ENCODE data around the gene PTPN2. TPM values are rescaled to one million over a fixed set of nuclear protein-coding genes. Genes with fewer than 3 reads are reported as not detected.

PTPN2 gene
- total and polyA plus RNA-seq, 2 of the 4 experiments (the other 2 are of a cell fraction) = 13.2 to 30.6 TPM

DNA sequence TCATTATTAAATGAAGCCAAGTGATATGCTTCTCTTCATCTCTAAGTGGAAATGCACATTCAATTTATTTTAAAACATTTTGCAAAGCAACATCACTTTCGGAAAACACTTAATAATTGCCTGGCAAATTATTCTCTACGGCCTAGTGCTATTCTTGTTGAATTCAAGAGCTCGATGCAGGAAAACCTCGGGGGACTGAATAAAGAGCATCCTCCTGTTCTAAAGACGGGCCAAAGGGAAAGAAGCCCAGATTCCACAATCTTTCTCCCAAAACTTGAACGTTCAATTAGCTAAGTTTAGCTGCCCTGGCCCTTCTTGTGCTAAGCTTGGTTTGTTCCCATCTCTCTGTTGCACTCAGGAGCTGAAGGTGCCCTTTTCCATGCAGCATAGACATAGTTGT is 40.6 kb upstream of the PTPN2 start:
- Histone ChIP-seq H2AFZ (replicated peaks; ENCODE audit: low read length, poor library complexity) (no peak overlapping the region), H3K9me3 (ENCODE audit: control insufficient read depth, insufficient read depth, low read length) (no peaks in the 10 kb centered on the region), H4K5ac (ENCODE audit: low read depth, low read length) (no peak overlapping the region), H2BK120ac (ENCODE audit: low read depth, low read length) (no peak overlapping the region), H3K4ac (ENCODE audit: low read depth, low read length) (no peak overlapping the region), H3K9ac (ENCODE audit: low read depth, low read length) (no peak overlapping the region), H3K56ac (ENCODE audit: extremely low read depth, insufficient read depth, low read length) (no peak overlapping the region), H3K4me1 (ENCODE audit: control insufficient read depth, insufficient read depth, low read length) (no peaks in the 10 kb centered on the region), H3K4me2 (ENCODE audit: low read depth, low read length) (no peak overlapping the region), H3K27ac (ENCODE audit: insufficient read depth, low read length) (no peak overlapping the region), H4K8ac (ENCODE audit: low read depth in 2 of 2, low read length in 2 of 2) (no peak overlapping the region), H3K23ac (ENCODE audit: low read depth, low read length) (no peak overlapping the region), H3K79me1 (ENCODE audit: low read depth in 1 of 2, low read length in 2 of 2) (no peaks in the 10 kb centered on the region), H2AK5ac (ENCODE audit: low read depth, low read length) (no peak overlapping the region), H2AK9ac (replicated peaks; ENCODE audit: low read depth, low read length, poor library complexity) (no peak overlapping the region), H4K91ac (ENCODE audit: insufficient read depth, low read depth, low read length) (no peak overlapping the region), H2BK15ac (ENCODE audit: low read depth, low read length) (no peak overlapping the region), H3K14ac (replicated peaks; ENCODE audit: low read depth, low read length) (no peak overlapping the region), H2BK5ac (ENCODE audit: low read depth, low read length, poor library complexity, severe bottlenecking) (no peak overlapping the region), H3K27me3 (ENCODE audit: control insufficient read depth, insufficient read depth, low read length) (no peaks in the 10 kb centered on the region; the same call in 1 of the 2 replicates), H2BK20ac (ENCODE audit: low read depth, low read length) (no peak overlapping the region), H3K4me3 (ENCODE audit: insufficient read depth, low read depth, low read length) (no peak overlapping the region), H3K9me1 (ENCODE audit: insufficient read depth, low read length) (no peaks in the 10 kb centered on the region), H3K18ac (ENCODE audit: low read depth, low read length) (no peak overlapping the region), H3K36me3 (ENCODE audit: control insufficient read depth, insufficient read depth, low read length) (no peaks in the 10 kb centered on the region), H4K20me1 (ENCODE audit: insufficient read depth, low read length) (no peaks in the 10 kb centered on the region)
- 92% methylated on average over 5 of the region's 6 CpGs; no CpG with 5 or more reads in 1 of the 2 experiments for WGBS, 2 experiments (ENCODE audit: extremely low coverage in 2 of 2, insufficient read length in 1 of 2)
- dilution Hi-C loops (cut with HindIII; ENCODE audit: low sequenced_read_pairs, unreplicated experiment) = no loop called here
- ChIA-PET CTCF (interaction anchor here (0.9 to 1.2 kb wide), 3 partner anchors 10 to 202 kb away, joined by 3 read pairs; no protein-coding TSS in a partner anchor), POLR2A (ENCODE audit: unreplicated experiment) (no interaction called here)
- TF ChIP-seq POLR2A (IDR thresholded peaks at IDR 0.05; ENCODE audit: low read depth, low read length) = no peak
- TF ChIP-seq BHLHE40 (IDR thresholded peaks at IDR 0.05; ENCODE audit: low read depth, low read length) = no peak
- no TSS peak for BruUV-seq (replicated peaks)
- no peak for DNase-seq
- in situ Hi-C loops (cut with MboI; ENCODE audit: low sequenced_read_pairs) = no loop called here
- no peak for ATAC-seq (ENCODE audit: low read depth)
- intact Hi-C loops (cut with micrococcal nuclease) = no loop called here
